Fibroblast of the aortic adventitia (primary cell): ENCODE data around the gene MVB12B. TPM values are rescaled to one million over a fixed set of nuclear protein-coding genes. Genes with fewer than 3 reads are reported as not detected.

Source experiments
- DNase-seq: peaks from one replicate; pipeline ENCODE4 v3.0.0-alpha.2; 2010; ENCODE audit warnings: low read depth
- H3K4me3 ChIP-seq: 2 replicates; pipeline ENCODE4 v1.5.1; 2011; ENCODE audit warnings: low read depth, mild to moderate bottlenecking, control low read depth, low read length, moderate library complexity
- CTCF ChIP-seq: IDR thresholded peaks from 2 replicates; pipeline ENCODE4 v1.5.1; 2011; ENCODE audit warnings: mild to moderate bottlenecking, low read length, control low read depth, inconsistent platforms; ENCODE audit not compliant: insufficient read depth
- total RNA-seq: library from RNA; depleted of rRNA; stranded (reverse); fragments of >200 nt; gene quantifications from 2 replicates; pipeline ENCODE4 v1.2.3, GENCODE V29; 2012; ENCODE audit warnings: low replicate concordance

The MVB12B gene
- total RNA-seq, 1 donor: 3.5 TPM

DNA sequence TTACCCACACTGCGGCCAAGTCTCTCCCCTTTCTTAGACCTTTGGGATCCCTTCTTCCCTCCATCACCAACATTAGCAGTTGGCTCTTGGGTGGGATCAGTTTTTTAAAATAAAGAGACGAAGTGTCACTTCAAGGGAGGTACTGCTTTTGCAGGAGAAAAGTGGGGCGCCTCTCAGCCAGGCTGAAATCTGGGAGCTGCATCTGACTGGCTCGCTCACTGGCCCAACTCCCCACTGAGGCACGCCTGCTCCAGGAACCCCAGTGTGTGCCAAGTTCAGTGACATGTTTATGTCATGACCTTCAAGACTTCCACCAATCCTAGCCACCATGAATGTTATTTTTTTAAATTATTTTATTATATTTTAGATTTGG is 130.5 kb downstream of the MVB12B start:
- DNase-seq: no peak
- no peak for TF ChIP-seq CTCF
- H3K4me3 ChIP-seq: no peak overlapping the region

GRCh38 chr9:126457890-126458289 is 131.3 kb downstream of the MVB12B start:
- TF ChIP-seq CTCF: no peak
- H3K4me3 ChIP-seq: no peak overlapping the region
- DNase-seq: no peak

DNA sequence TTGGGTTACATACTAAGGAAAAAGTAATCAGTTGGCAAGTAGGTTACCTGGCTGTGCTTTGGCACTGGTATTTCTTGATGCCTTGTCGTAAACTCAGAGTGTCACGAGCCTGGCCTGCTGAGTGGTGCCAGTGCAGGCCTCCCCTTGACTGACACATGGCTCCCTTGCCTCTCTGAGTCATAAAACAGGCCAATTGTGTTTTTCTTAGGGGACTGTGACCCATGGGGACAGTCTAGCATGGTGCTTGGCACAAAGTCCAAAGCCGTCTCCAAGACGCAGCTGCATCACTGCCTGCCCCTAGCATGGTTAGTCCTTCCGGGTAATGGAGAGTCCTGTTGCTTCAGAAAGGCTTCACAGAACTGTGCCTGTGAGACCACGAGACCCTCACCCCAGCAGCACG is 132.5 kb downstream of the MVB12B start:
- no peak overlapping the region for H3K4me3 ChIP-seq
- no peak for TF ChIP-seq CTCF
- DNase-seq: no peak

DNA sequence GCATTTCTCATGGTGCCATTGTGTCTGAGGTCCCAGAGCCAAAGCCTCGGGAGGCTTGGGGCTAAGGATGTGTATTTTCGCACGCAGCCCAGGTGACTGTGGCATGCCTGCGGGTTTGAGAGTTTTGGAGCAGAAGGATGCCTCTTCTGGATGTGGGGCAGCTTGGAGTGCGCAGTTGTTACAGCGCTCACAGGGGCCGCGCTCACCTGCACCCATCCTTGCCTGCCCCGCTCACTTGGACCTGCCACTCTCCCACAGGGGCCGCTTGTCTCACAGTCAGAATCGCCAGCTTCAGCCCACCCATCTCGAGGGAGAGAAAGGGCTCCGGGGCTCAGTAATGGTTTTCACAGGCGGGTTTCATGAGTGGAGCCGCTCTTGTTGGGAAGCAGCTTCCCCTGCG is 132.9 kb downstream of the MVB12B start:
- TF ChIP-seq CTCF: no peak
- no peak overlapping the region for H3K4me3 ChIP-seq
- no peak for DNase-seq

DNA sequence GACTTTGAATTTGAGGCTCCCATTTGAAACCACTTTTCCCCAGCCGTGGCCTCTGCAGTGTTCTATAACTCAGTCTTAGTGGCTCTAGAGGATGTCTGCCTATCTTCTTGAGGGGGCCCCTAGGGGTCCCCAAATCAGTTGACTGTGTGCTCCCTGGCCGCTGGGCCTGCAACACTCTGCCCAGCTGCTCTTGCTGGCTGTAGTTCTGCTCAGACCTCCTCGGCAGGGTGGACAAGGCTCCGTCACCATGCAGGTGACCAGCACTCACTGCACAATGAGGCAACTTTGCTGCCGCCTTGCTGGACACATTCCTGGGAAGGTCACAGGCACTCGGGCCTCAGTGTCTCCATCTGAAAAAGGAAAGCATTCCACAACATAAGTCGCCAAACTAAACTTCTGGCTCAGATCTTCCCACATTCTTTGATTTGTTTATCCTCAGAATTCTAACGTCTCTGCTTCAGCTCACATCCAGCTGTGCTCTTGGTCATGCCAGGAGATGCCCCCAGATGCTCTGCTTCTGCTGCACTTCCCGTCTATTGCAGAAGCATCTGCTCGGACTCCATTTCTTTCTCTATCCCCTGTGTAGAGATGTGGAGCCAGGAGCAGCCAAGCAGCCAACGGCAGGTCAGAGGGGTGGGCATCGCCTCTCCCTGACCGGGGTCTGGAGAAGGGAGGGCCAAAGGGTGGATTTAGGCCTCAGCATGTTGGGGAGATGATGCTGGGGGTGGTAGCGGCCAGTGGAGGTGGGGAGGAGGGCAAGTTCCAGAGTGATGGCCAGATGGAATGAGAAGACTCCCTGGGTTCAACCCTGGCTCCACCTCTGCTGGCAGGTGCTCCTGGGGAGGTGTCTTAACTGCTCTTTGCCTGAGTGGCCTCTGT is 133.6 kb downstream of the MVB12B start:
- H3K4me3 ChIP-seq: no peak overlapping the region
- no peak for TF ChIP-seq CTCF
- DNase-seq: no peak

DNA sequence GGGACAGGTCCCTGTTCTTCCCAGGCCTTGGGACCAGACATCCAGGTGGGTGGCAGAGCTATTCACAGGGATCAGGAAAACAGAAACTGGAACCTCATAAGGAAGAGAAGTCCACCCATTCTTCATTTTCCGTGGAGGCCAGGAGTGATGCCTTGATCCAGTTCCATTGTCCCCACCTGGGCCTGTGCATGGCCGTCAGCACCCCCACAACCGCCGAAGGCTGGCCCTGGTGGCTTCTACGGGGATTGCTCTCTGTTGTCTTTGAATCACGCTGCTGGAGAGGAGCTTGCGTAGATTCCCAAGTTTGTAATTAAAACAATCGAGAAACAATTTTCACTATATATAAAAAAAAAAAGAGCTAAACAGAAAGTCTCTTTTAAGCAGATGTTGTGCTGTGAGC is 134.4 kb downstream of the MVB12B start:
- H3K4me3 ChIP-seq: no peak overlapping the region
- TF ChIP-seq CTCF: no peak
- no peak for DNase-seq

DNA sequence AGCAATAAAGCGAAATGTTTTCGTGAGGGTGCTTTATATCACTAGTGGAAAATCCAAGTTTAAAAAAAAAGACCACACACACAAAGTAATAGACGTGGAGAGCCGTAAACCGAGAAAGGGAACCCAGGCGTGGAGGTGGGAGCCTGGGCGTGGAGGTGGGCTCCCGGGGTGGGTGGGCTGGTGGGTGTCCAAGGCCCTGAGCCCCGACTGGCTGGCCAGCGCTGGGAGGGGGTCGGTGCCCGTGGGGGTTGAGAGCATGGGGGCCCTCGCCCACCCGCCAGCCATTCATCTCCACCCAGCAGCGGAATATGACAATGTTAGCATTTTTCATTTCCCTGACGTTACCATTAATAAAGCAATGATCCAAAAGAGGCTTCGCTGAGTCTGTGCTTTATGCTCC is 135.0 kb downstream of the MVB12B start:
- no peak for TF ChIP-seq CTCF
- H3K4me3 ChIP-seq: no peak overlapping the region
- DNase-seq: no peak
